Thyroid gland (tissue), 4 donors: ENCODE measurements around the gene ADAM33.

Experiments
- POLR2A ChIP-seq, 2 donors: fragments of 450-650 bp; IDR thresholded peaks; one replicate each; pipeline ENCODE4 v1.6.1; 2017; ENCODE audit warnings: antibody characterized with exemption in 2 of 2, mild to moderate bottlenecking in 2 of 2, moderate library complexity in 1 of 2
- TF ChIP-seq, protein P1 (sequence below), 6 experiments: fragments of 200-600 bp in 3 of 6; fragments of 450-650 bp in 3 of 6; sonication (generic) in 3 of 6; IDR thresholded peaks; one replicate each; pipeline ENCODE4 v1.5.1; 2016 to 2019; ENCODE audit warnings: antibody characterized with exemption in 6 of 6, mild to moderate bottlenecking in 2 of 6, inconsistent platforms in 1 of 6, moderate library complexity in 1 of 6

DNA sequence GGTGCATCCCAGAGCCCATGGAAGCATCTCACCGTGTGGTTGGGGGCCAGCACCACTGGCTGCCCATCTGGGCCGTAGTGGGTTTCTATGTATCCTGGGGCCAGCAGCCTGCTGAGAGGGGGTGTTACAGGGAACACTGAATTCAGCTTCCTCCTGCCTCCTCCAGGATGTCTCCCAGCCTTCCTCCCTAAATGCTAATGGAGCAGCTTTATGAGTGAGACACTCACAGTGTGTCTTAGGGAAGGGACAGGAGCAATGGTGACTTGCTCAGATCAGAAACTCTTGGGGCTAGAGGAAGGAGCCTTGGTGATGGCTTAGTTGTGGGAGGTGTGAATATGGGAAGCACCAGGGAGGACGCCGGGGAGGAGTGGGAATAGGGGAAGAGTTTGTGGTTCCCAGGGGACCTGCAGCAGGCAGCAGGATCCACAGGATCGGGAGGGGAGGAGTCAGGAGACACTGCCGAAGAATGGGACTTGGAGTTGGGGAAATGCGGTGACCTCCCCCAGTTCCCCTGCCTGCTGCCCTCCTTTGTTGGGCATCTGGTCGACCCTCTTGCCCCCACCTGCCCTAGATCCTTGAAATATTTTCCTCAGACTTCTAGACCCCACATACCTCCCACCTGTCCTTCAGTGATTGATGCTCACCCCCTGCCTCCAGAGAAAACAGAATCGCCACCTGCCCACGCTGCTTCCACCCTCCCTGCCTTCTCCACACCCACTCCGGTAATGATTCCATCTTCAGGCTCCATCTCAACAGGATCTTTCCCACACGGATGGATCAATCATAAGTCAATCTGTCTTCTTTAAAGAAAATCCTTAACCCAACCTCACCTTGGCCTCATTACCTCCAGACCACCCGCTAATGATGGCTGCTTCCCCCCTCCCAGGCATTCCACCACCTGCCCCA, 6.6 kb downstream of the ADAM33 start:
- TF ChIP-seq, protein P1, sequence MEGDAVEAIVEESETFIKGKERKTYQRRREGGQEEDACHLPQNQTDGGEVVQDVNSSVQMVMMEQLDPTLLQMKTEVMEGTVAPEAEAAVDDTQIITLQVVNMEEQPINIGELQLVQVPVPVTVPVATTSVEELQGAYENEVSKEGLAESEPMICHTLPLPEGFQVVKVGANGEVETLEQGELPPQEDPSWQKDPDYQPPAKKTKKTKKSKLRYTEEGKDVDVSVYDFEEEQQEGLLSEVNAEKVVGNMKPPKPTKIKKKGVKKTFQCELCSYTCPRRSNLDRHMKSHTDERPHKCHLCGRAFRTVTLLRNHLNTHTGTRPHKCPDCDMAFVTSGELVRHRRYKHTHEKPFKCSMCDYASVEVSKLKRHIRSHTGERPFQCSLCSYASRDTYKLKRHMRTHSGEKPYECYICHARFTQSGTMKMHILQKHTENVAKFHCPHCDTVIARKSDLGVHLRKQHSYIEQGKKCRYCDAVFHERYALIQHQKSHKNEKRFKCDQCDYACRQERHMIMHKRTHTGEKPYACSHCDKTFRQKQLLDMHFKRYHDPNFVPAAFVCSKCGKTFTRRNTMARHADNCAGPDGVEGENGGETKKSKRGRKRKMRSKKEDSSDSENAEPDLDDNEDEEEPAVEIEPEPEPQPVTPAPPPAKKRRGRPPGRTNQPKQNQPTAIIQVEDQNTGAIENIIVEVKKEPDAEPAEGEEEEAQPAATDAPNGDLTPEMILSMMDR (IDR thresholded peaks at IDR 0.05): no peak
- TF ChIP-seq POLR2A (IDR thresholded peaks at IDR 0.05): no peak
